ENCODE data around the gene LTBP2. TPM values are rescaled to one million over a fixed set of nuclear protein-coding genes. Genes with fewer than 3 reads are reported as not detected.
A peak's percentile ranks its signal among the peaks of the same experiment; 100 is the strongest.
"Not testable (repeated sequence)": the region's sequence is repeated elsewhere in the genome, so short reads cannot be mapped to it uniquely, and the experiment has no call there.

The LTBP2 gene
- total RNA-seq, 1 experiment from 2014 or later = 0.61 TPM

DNA sequence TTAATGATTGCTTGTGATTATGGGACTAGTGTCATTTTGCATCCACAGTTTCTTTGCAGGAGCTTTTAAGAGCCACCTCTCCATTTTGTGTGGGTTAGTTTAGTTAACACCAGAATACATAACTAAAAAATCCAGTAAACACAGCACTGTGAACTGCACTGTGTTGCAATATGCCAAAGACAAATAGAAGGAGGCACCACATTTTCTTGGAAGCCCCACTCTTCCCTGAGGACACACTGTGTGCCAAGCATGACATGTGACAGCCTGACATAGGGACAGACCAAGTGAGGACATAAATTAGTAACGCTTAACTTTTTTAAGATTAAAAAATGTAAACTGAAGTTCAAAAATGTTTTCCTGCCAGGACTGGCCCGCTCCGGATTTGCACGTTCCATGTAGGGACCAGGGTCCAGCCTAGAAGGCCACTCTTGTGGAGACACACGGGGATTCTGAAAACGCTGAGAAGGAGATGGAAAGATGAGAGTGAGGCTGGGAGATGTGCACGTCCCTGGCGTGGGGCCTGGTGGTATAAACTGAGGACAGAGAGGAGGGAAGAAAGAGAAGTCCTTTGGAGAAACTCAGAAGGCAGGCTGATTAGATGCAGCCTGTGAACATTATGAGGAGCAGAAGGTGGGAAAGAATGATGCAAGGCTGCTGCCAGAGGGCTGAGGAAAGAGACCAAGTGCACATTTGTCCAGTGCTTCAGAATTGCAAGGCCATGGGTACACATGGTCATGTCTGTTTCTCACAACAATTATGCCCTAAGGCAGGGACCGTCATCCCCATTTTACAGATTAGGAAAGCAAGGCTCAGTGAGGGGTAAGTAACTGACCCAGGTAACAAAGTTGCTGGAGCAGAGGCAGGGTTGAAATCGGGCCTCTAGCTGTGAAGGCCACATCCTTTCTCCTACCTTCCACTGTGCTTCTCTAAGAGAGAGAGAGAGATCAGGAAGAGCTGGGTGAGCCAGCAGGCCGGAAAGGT lies 73.3 kb downstream of the LTBP2 start:
- DNase-seq = no peak
- H3K4me3 ChIP-seq = no peak overlapping the region
- H3K9me3 ChIP-seq (replicated peaks) = no peaks in the 10 kb centered on the region
- H3K36me3 ChIP-seq = no peaks in the 10 kb centered on the region
- no peaks in the 10 kb centered on the region for H3K27me3 ChIP-seq
- H3K4me1 ChIP-seq = peaks cover 5% of the 10 kb centered on the region; the same call in 1 of the 2 replicates
- no peak overlapping the region for H3K27ac ChIP-seq

- not testable (repeated sequence) for H3K4me3 ChIP-seq; H3K36me3 ChIP-seq; DNase-seq; H3K9me3 ChIP-seq (replicated peaks); H3K27me3 ChIP-seq; H3K4me1 ChIP-seq; H3K27ac ChIP-seq
Observed at GRCh38 chr14:74536336-74536735, 75.7 kb downstream of the LTBP2 start.

DNA sequence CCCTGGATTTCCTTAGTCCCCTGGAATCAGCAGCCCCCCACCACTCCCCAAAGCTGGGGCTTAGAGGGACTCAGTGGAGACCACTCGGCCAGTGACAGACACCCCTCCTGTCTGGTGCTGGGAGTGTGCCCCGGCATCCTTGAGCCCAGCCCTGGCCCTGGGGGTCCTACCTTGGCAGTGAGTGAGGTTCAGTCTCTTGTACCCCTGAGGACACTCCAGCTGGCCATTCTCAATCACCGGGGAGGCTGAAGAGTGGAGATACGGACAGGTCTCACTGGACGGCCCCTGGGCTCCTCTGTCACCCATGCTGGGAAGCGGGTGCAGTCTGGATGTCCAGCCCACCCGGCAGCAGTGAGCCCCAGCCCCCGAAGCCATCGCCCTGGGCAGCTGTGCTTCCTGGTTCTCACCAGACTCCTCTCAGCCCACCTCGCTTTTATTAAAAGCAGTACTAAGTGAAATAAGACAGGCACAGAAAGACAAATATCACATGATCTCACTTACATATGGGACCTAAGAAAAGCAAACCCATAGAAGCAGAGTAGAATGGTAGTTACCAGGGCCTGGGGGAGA lies 76.2 kb downstream of the LTBP2 start:
- Histone ChIP-seq H3K27ac (no peak overlapping the region), H3K4me1 (peaks cover 8% of the 10 kb centered on the region; the same call in 1 of the 2 replicates)

GRCh38 chr14:74533576-74533975 lies 78.5 kb downstream of the LTBP2 start:
- no peaks in the 10 kb centered on the region for H3K9me3 ChIP-seq (replicated peaks)
- H3K27ac ChIP-seq = no peak overlapping the region
- no peaks in the 10 kb centered on the region for H3K27me3 ChIP-seq
- DNase-seq = no peak
- no peak overlapping the region for H3K4me3 ChIP-seq
- peaks cover 8% of the 10 kb centered on the region; the same call in 1 of the 2 replicates for H3K4me1 ChIP-seq
- no peaks in the 10 kb centered on the region for H3K36me3 ChIP-seq

More for the DNA sequence above, 76.2 kb downstream of the LTBP2 start:
- Histone ChIP-seq H3K4me3 (no peak overlapping the region), H3K9me3 (replicated peaks) (no peaks in the 10 kb centered on the region), H3K27me3 (no peaks in the 10 kb centered on the region), H3K36me3 (no peaks in the 10 kb centered on the region)
- peak in 1 of 2 experiments; percentile 35 for DNase-seq

GRCh38 chr14:74532246-74532645 lies 79.8 kb downstream of the LTBP2 start:
- Histone ChIP-seq H3K9me3 (replicated peaks) (no peaks in the 10 kb centered on the region), H3K27me3 (no peaks in the 10 kb centered on the region), H3K4me1 (peaks cover 12% of the 10 kb centered on the region; the same call in 1 of the 2 replicates), H3K4me3 (no peak overlapping the region), H3K27ac (no peak overlapping the region), H3K36me3 (no peaks in the 10 kb centered on the region)
- no peak for DNase-seq

GRCh38 chr14:74531467-74531866 lies 80.6 kb downstream of the LTBP2 start:
- H3K4me3 ChIP-seq = no peak overlapping the region
- DNase-seq = peak; percentile 49 to 65
- no peaks in the 10 kb centered on the region for H3K36me3 ChIP-seq
- H3K9me3 ChIP-seq (replicated peaks) = no peaks in the 10 kb centered on the region
- H3K27ac ChIP-seq = no peak overlapping the region
- H3K27me3 ChIP-seq = no peaks in the 10 kb centered on the region
- H3K4me1 ChIP-seq = peaks cover 12% of the 10 kb centered on the region; the same call in 1 of the 2 replicates

- Histone ChIP-seq H3K36me3 (no peaks in the 10 kb centered on the region), H3K27ac (no peak overlapping the region)
- no peak for DNase-seq
Observed at GRCh38 chr14:74531006-74531405, 81.0 kb downstream of the LTBP2 start.

GRCh38 chr14:74528886-74529285 lies 83.2 kb downstream of the LTBP2 start:
- Histone ChIP-seq H3K9me3 (replicated peaks) (no peaks in the 10 kb centered on the region), H3K4me3 (no peak overlapping the region), H3K27ac (no peak overlapping the region), H3K4me1 (peaks cover 24% of the 10 kb centered on the region), H3K36me3 (no peaks in the 10 kb centered on the region), H3K27me3 (no peaks in the 10 kb centered on the region)
- DNase-seq = no peak

More at GRCh38 chr14:74531006-74531405, 81.0 kb downstream of the LTBP2 start:
- no peaks in the 10 kb centered on the region for H3K27me3 ChIP-seq
- H3K4me3 ChIP-seq = no peak overlapping the region
- peaks cover 11% of the 10 kb centered on the region for H3K4me1 ChIP-seq
- H3K9me3 ChIP-seq (replicated peaks) = no peaks in the 10 kb centered on the region

DNA sequence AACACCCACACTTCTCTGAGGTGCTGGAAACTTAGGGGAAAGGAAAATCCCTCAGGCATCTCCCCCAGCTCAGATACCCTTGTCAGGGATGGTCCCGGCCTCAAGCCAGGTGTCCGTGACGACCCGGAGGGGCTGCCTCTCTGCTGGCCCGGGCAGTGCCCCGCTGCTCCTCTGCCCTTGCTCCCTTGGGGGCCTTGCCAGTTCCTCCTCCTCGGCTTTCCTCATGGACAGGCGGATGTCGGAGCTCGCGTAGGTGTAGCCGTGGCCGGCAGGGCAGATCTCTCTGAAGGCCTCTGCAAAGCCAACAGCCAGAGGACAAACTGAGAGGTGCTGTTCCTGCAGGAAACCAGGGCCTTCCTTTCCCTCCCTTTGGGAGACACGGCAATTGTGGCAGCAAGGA lies 83.6 kb downstream of the LTBP2 start:
- no peaks in the 10 kb centered on the region for H3K27me3 ChIP-seq
- H3K36me3 ChIP-seq = no peaks in the 10 kb centered on the region
- H3K4me1 ChIP-seq = peaks cover 24% of the 10 kb centered on the region
- no peak overlapping the region for H3K4me3 ChIP-seq
- no peaks in the 10 kb centered on the region for H3K9me3 ChIP-seq (replicated peaks)
- H3K27ac ChIP-seq = no peak overlapping the region
- DNase-seq = no peak

DNA sequence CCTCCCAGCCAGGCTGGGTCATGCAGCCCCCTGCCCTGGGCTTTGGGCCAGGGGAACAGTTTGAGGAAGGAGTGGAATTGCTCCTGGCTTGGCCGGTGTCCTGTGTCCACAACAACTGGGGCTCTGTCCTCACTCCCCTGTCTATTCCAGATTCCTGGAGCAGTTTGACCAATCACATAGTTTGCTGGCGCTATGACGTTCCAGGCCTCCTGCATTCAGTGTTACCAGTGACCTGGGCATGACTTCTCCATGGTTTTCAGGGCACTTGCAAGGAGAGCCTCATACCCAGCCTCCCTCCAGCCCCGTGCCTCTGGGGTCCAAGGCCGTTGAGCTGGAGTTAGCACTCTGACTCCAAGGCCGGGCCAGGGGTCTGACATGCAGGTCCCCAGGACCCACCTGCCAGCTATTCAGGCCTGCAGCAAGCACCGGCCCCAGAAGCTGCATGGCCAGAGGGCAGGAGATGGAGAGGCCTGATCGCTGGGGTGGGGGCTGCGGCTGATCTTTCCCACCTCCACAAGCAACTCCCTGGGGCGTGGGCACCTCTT lies 84.2 kb downstream of the LTBP2 start:
- Histone ChIP-seq H3K36me3 (no peaks in the 10 kb centered on the region), H3K4me3 (no peak overlapping the region)

GRCh38 chr14:74526854-74527585 lies 85.0 kb downstream of the LTBP2 start:
- no peak overlapping the region for H3K27ac ChIP-seq
- no peaks in the 10 kb centered on the region for H3K27me3 ChIP-seq
- no peaks in the 10 kb centered on the region for H3K36me3 ChIP-seq
- no peaks in the 10 kb centered on the region for H3K9me3 ChIP-seq (replicated peaks)
- DNase-seq = no peak
- peaks cover 24% of the 10 kb centered on the region for H3K4me1 ChIP-seq
- no peak overlapping the region for H3K4me3 ChIP-seq

More for the DNA sequence above, 84.2 kb downstream of the LTBP2 start:
- DNase-seq = peak in 1 of 2 experiments; percentile 24
- Histone ChIP-seq H3K27me3 (no peaks in the 10 kb centered on the region), H3K4me1 (peaks cover 24% of the 10 kb centered on the region), H3K9me3 (replicated peaks) (no peaks in the 10 kb centered on the region), H3K27ac (no peak overlapping the region)

DNA sequence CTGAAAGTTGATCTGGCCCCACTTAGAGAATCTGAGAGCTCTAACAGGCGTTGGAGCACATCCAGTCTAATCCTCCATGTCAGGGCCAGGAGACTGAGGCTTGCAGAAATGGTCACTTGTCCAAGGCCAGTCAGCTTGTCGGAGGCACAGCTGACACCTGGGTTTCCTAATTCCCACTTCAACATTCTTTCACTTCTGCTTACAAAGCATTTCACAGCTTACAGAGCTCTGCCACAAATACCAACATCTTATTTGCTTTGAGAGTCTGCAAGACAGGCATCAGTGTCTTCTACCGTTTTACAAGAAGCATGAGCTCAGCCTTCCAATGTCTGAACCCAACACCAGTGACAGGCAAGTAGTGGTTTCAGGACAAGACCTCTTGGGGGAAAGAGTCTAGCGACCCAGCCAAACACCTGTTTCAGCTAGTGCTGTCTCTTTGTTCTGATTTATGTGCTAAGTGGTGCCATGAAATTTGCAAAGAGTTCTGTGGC lies 86.6 kb downstream of the LTBP2 start:
- Histone ChIP-seq H3K4me3 (no peak overlapping the region), H3K9me3 (replicated peaks) (no peaks in the 10 kb centered on the region), H3K36me3 (no peaks in the 10 kb centered on the region), H3K27me3 (no peaks in the 10 kb centered on the region), H3K27ac (no peak overlapping the region), H3K4me1 (peaks cover 21% of the 10 kb centered on the region)
- peak; percentile 19 to 46 for DNase-seq

DNA sequence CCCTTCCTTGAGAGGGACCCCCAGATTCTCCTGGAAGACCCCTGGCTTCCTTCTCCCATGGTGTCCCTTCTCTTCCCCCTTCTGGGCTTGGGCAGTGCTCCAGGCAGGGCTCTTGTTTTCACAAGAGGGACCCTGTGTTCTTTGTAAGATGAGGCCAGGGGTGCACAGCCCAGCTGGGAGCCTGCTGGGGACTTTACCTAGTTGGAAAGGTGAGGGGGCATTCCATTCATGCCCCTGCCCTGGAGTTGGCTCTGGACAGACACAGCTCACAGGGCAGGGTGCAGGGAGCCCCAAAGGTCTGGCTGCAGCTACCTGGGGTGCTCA lies 87.3 kb downstream of the LTBP2 start:
- H3K4me1 ChIP-seq = peaks cover 21% of the 10 kb centered on the region
- H3K36me3 ChIP-seq = no peaks in the 10 kb centered on the region
- H3K27me3 ChIP-seq = no peaks in the 10 kb centered on the region
- H3K27ac ChIP-seq = no peak overlapping the region
- no peak overlapping the region for H3K4me3 ChIP-seq
- DNase-seq = no peak
- no peaks in the 10 kb centered on the region for H3K9me3 ChIP-seq (replicated peaks)

GRCh38 chr14:74524076-74524811 lies 87.8 kb downstream of the LTBP2 start:
- no peaks in the 10 kb centered on the region for H3K27me3 ChIP-seq
- peaks cover 21% of the 10 kb centered on the region for H3K4me1 ChIP-seq
- no peak overlapping the region for H3K27ac ChIP-seq
- no peaks in the 10 kb centered on the region for H3K36me3 ChIP-seq
- no peak overlapping the region for H3K4me3 ChIP-seq
- no peak for DNase-seq
- no peaks in the 10 kb centered on the region for H3K9me3 ChIP-seq (replicated peaks)

Measured in SJCRH30 (cell line).